Ureter (tissue), 1 donor: ENCODE results near the gene HMGCL. TPM values are rescaled to one million over a fixed set of nuclear protein-coding genes. Genes with fewer than 3 reads are reported as not detected.
"Not testable (repeated sequence)": the region's sequence is repeated elsewhere in the genome, so short reads cannot be mapped to it uniquely, and the experiment has no call there.

Experiments
- DNase-seq: peaks from one replicate; pipeline ENCODE4 v3.0.0-alpha.2; 2020; ENCODE audit warnings: low spot score
- total RNA-seq: library from RNA; stranded (reverse); gene quantifications from one replicate; pipeline ENCODE4 v1.2.4, GENCODE V29; 2023
- donor health status: DM: yes; HTN: yes; CAD: no.

HMGCL gene
- total RNA-seq, 1 donor from 2014 or later = 54.1 TPM

GRCh38 chr1:23798662-23799142, 26.5 kb downstream of the HMGCL start:
- no peak for DNase-seq

GRCh38 chr1:23797478-23798448, 27.5 kb downstream of the HMGCL start:
- DNase-seq = no peak

- DNase-seq = no peak
Observed at GRCh38 chr1:23796466-23797271, 28.6 kb downstream of the HMGCL start.

GRCh38 chr1:23795676-23796465, 29.4 kb downstream of the HMGCL start:
- DNase-seq = no peak

- DNase-seq = not testable (repeated sequence)
Observed at GRCh38 chr1:23794732-23795182, 30.5 kb downstream of the HMGCL start.

GRCh38 chr1:23793861-23794731, 31.1 kb downstream of the HMGCL start:
- no peak for DNase-seq

- no peak for DNase-seq
Observed at GRCh38 chr1:23793018-23793781, 32.0 kb downstream of the HMGCL start.

GRCh38 chr1:23792151-23792945, 32.9 kb downstream of the HMGCL start:
- DNase-seq = no peak

- peak; percentile 73 for DNase-seq
Observed at GRCh38 chr1:23791516-23792047, 33.6 kb downstream of the HMGCL start.

GRCh38 chr1:23790696-23791515, 34.3 kb downstream of the HMGCL start, which contains the start of gene LYPLA2:
LYPLA2 (plus strand) TSS chr1:23791145; CDS start chr1:23792683, 1,538 bp downstream.
- peak; percentile 95 for DNase-seq

- DNase-seq = no peak
Observed at GRCh38 chr1:23788695-23789094, 36.5 kb downstream of the HMGCL start.

GRCh38 chr1:23787701-23788100, 37.5 kb downstream of the HMGCL start:
- DNase-seq = no peak

- no peak for DNase-seq
Observed at GRCh38 chr1:23784846-23785245, 40.4 kb downstream of the HMGCL start.

- not testable (repeated sequence) for DNase-seq
Observed at GRCh38 chr1:23783141-23783540, 42.1 kb downstream of the HMGCL start.

GRCh38 chr1:23779826-23780371, 45.3 kb downstream of the HMGCL start:
- no peak for DNase-seq

- DNase-seq = peak; percentile 82
Observed at GRCh38 chr1:23777979-23778814, 47.0 kb downstream of the HMGCL start, which contains the start of gene PITHD1. PITHD1 (plus strand) TSS chr1:23778418; CDS start chr1:23778516, 98 bp downstream.
